Rectal smooth muscle tissue (tissue), 1 donor: Measurements from ENCODE around the gene DLG2.

Experiments
- H3K27ac ChIP-seq: one replicate; pipeline ENCODE4 v1.7.0; 2013; ENCODE audit warnings: low read depth, low read length, inconsistent platforms
- H3K27me3 ChIP-seq: one replicate; pipeline ENCODE4 v1.7.0; 2013; ENCODE audit warnings: low read length; ENCODE audit not compliant: control insufficient read depth, insufficient read depth
- H3K36me3 ChIP-seq: one replicate; pipeline ENCODE4 v1.7.0; 2013; ENCODE audit warnings: low read length; ENCODE audit not compliant: control insufficient read depth, insufficient read depth
- H3K4me1 ChIP-seq: one replicate; pipeline ENCODE4 v1.7.0; 2013; ENCODE audit warnings: low read length; ENCODE audit not compliant: control insufficient read depth, insufficient read depth
- H3K4me3 ChIP-seq: one replicate; pipeline ENCODE4 v1.7.0; 2013; ENCODE audit warnings: low read length
- H3K9ac ChIP-seq: one replicate; pipeline ENCODE4 v1.7.0; 2013; ENCODE audit warnings: low read length

The DLG2 gene

DNA sequence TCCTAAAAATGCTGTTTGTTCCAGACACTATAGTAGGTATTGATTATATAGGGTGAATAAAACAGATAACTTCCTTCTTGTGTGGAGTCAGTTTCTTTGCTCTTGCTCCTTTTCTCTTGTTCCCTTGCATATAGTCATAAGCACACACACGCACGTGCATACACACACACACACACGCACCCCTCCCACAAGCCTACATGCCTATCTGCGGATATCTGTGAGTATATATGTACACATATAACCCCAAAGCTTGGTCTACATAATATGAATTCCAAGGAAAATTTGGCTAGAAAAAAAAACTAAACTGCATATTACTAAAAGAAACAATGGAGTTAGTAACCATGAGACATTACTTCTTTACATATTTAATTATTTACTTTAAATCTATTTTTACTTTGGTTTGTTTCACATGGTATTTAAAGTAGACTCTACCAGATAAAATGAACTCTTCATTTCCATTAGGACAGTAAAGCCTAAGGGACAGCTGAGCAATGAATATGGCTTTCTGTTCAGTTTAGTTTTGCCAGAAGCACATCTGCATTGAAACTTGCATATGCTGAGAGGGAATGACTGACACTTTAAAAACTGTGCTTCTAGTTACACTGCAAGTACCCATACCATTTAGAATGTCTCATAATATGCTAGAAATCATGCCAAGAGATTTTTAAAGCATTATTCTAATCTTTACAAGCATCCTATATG is 676.4 kb downstream of the DLG2 start:
- Histone ChIP-seq H3K9ac (no peak overlapping the region), H3K4me1 (no peaks in the 10 kb centered on the region), H3K4me3 (no peak overlapping the region), H3K36me3 (no peaks in the 10 kb centered on the region), H3K27me3 (no peaks in the 10 kb centered on the region), H3K27ac (no peak overlapping the region)

DNA sequence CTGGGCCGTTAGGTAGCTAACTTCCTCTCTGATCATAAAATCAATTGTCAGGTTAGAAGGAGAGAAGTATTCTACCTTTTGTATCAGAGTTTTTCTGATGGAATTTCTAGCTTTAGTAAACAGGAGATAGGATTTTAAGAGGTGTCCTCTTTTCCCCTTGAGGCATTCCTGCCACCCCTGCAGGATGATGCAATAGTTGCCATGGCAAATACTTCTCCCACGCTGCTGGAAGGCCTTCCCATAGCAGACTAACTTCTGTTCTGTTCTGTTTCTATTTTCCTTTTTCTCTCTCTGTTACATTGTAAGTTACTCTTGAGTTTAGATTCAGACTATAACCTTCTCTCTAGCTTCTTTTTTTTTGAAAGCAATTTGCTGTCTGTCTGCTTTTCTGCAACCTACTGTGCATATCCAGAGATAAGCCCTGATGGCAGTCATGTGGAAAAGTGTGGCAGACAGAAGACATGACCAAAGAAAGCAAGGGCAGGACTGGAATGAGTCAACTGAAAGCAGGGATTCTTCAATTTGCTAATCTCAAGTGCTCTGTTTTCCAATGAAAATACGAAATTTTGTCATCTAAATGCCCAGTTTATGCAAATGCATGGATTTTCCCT is 679.1 kb downstream of the DLG2 start:
- Histone ChIP-seq H3K36me3 (no peaks in the 10 kb centered on the region), H3K4me1 (no peaks in the 10 kb centered on the region), H3K27ac (no peak overlapping the region), H3K9ac (no peak overlapping the region), H3K4me3 (no peak overlapping the region), H3K27me3 (no peaks in the 10 kb centered on the region)

DNA sequence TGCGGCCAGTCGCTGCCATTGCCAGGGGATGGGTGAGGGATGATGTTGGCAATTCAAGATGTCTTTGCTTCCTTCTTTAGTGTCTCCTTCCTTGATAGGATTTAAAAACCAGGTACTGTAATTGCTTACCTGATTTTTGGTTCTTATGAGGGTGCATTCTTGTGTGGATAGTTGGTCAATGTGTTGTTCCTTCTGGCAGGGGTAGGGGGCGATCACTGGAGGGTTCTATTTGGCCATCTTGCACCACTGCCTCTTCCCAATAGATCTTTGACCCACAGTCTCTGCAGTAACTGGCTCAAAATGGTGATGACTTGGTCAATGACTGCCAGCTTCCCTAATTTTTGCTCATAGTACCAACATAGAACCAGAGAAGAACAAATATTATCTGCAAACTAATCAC is 680.1 kb downstream of the DLG2 start:
- no peaks in the 10 kb centered on the region for H3K27me3 ChIP-seq
- H3K36me3 ChIP-seq = no peaks in the 10 kb centered on the region
- no peak overlapping the region for H3K9ac ChIP-seq
- no peaks in the 10 kb centered on the region for H3K4me1 ChIP-seq
- H3K27ac ChIP-seq = no peak overlapping the region
- H3K4me3 ChIP-seq = no peak overlapping the region

DNA sequence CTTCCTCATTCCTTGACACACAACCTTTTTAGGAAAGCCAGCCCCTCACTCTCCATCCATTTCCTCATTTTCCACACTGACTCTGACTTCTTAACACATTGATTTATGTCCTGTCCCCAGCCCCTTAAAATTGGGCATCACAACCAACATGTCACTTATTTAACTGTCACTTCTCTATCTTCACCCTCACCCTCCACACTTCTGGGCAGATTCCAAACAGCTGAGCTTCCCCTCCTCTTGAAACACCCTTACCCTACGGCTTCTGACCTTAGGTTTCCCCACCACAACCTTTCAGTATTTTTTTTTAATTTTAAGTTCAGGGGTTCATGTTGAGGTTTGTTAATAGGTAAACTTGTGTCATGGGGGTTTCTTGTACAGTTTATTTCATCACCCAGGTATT is 696.3 kb downstream of the DLG2 start:
- no peak overlapping the region for H3K27ac ChIP-seq
- no peak overlapping the region for H3K4me3 ChIP-seq
- no peaks in the 10 kb centered on the region for H3K36me3 ChIP-seq
- no peaks in the 10 kb centered on the region for H3K27me3 ChIP-seq
- no peaks in the 10 kb centered on the region for H3K4me1 ChIP-seq
- no peak overlapping the region for H3K9ac ChIP-seq

DNA sequence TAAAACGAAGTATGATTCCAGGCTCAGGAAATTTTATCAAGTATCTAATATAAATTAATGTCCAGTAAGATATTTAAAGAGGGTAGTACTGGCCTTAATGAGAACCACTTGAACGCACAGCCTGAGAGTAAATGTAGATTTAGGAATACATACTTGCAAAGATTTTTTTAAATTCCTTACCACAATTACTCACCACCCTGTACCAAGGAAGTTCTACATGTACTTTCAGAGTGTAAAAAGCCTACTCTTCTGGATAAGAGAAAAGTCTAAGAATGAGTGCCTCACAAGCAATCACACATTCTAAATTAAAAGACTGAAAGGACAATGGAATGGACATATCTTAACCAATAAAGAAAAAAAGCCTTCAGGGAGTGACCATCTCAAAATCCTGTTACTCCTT is 697.4 kb downstream of the DLG2 start:
- Histone ChIP-seq H3K27ac (no peak overlapping the region), H3K4me1 (no peaks in the 10 kb centered on the region), H3K9ac (no peak overlapping the region), H3K4me3 (no peak overlapping the region), H3K36me3 (no peaks in the 10 kb centered on the region), H3K27me3 (no peaks in the 10 kb centered on the region)

DNA sequence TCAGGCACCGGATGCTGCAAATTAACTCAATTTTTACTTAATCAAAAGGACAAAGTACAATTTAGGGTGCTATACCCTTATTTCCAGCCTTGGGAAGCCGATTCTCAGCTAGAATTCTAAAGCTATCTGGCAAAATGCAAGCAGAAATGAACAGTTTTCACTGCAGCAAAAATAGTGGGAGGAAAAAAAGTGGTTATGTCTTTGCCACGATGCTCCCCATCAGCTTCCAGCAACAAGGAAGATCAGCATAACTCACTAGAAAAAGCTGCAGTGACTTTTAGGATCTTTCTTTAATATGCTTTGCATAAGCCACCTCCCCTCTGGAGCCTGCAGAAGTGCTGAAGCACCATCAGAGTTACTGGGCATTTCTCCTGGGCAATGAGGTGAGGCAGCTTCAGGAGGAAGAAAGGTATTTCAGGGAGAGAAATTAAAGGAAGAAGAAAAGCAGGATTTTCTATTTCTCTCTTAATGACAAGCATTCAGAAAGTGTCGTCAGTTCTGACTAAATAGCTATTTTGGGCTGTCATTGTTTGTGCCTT is 702.9 kb downstream of the DLG2 start:
- Histone ChIP-seq H3K27me3 (no peaks in the 10 kb centered on the region), H3K27ac (no peak overlapping the region), H3K9ac (no peak overlapping the region), H3K36me3 (no peaks in the 10 kb centered on the region), H3K4me1 (no peaks in the 10 kb centered on the region), H3K4me3 (no peak overlapping the region)

DNA sequence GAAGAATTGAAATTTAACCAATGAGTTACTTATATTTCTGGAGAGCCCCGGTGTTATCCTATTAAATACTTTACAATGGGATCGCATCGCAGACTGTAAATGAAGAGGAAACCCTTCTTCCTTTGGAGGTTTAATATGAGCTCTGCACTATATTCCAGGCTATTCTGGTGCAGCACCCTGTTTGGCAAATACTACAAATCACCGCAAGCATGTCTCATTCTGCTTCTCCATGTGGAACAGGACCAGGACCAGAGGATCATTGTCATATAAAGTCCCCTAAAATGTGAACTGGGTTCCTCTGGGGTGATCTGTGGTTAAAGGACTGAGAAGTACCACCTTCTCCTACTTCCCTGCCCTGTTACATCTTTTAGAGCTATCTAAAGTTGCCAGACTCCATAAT is 703.7 kb downstream of the DLG2 start:
- Histone ChIP-seq H3K4me3 (no peak overlapping the region), H3K27ac (no peak overlapping the region), H3K36me3 (no peaks in the 10 kb centered on the region), H3K27me3 (no peaks in the 10 kb centered on the region), H3K9ac (no peak overlapping the region), H3K4me1 (no peaks in the 10 kb centered on the region)

DNA sequence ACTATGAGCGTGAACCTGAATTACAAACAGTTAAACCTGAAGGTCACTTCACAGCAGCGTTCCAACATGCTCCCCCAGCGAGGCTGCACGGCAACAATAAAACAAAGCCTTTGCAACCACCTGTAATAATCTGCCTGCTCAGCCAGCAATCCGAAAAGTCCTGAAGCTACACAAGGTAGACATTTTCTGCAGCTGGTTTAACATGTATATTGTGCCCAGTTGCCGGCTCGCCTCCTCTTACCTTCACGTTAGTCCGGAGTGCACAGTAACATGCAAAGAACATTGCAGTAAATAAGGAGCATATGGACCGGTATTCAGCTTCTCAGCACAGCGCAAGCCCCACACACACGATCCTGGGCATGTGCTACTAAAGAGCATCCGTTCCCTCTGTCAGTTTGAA is 704.3 kb downstream of the DLG2 start:
- no peaks in the 10 kb centered on the region for H3K4me1 ChIP-seq
- H3K36me3 ChIP-seq = no peaks in the 10 kb centered on the region
- no peak overlapping the region for H3K9ac ChIP-seq
- no peak overlapping the region for H3K27ac ChIP-seq
- no peaks in the 10 kb centered on the region for H3K27me3 ChIP-seq
- H3K4me3 ChIP-seq = peak overlapping the region; percentile 10

DNA sequence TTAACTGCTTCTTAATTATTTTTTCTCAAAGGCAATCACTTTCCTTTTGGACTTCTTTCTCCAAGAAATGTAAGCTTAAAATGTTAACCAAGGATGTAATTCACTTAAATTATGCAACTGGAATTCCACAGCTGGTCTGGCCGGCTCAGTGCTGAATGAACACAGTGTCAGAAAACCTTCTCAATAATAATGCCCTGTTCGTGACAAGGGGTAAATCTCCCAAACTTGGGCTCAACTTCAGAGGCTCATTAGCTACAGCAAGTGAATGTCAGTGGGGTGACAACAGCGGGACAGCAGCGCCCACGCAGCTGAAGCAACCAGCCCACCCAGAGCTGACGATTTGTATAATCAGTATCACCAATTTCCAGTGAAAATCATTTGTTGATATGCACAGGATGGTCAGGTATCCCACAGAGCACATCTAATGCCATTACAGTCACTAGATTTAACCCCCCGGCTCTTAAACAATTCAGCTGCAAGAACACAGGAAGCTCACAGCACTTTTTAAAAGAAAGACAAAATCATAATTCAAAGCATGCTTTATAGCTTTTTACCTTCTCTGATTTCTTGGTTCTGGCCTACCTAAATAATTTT is 704.8 kb downstream of the DLG2 start:
- no peak overlapping the region for H3K4me3 ChIP-seq
- no peak overlapping the region for H3K9ac ChIP-seq
- H3K36me3 ChIP-seq = no peaks in the 10 kb centered on the region
- H3K27me3 ChIP-seq = no peaks in the 10 kb centered on the region
- H3K4me1 ChIP-seq = no peaks in the 10 kb centered on the region
- no peak overlapping the region for H3K27ac ChIP-seq

DNA sequence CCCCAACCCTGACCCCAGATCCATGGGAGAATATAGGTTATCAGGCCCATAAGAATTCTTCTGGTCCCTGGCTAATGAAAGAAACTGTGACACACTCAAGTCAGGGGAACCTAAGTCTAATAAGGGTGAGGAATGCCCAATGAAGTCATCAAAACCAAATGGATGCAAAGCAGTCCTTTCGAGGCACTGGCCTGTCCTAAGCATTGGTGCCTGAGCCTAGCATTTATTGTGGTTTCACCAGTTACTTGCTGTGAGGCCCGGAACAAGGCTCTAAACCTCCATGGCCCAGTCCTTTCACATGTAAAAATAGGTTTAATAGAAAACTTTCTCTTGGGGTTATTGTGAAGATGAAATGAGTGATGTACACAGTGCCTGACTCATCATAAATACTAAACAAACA is 712.6 kb downstream of the DLG2 start:
- H3K27ac ChIP-seq = no peak overlapping the region

DNA sequence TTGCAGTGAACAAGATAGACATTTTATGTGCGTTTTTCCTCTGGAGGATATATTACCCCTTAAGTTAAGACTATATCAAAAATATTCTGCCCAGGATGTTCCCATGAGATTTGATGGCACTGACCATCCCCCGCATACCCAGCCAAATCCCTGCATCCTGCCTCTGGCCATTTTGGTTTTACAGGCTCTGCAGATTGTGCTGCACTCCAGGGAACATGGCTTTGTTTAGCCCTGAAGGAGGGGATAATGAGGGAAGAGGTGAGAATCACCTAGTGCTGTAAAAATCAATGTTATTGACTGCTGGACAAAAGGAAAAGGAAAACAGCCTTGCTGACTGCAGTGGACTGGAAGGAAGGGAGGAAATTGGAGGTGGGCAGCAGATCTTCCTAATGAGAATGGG is 717.4 kb downstream of the DLG2 start:
- Histone ChIP-seq H3K36me3 (no peaks in the 10 kb centered on the region), H3K9ac (no peak overlapping the region), H3K27ac (no peak overlapping the region), H3K27me3 (no peaks in the 10 kb centered on the region), H3K4me3 (no peak overlapping the region), H3K4me1 (no peaks in the 10 kb centered on the region)

More for the DNA sequence above, 712.6 kb downstream of the DLG2 start:
- Histone ChIP-seq H3K9ac (no peak overlapping the region), H3K4me3 (no peak overlapping the region), H3K4me1 (no peaks in the 10 kb centered on the region), H3K36me3 (no peaks in the 10 kb centered on the region), H3K27me3 (no peaks in the 10 kb centered on the region)

DNA sequence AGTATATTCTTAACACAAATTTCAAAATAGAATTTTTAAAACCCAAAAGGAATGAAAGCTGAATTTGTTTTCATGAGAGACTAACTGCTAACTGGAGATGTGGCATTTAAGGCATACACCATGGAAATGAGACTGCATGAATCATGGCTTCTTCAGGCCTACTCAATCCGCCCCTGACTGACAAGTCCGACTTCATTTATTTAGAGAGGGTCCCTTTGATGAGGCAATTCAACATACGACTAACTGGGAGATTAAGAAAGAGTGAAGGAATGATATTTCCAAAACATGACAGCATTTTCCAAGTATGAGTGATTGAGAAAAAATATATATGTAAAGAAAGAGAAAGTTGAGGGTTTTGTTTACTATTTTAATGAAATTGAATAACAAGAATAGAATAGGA is 720.1 kb downstream of the DLG2 start:
- no peak overlapping the region for H3K4me3 ChIP-seq
- no peak overlapping the region for H3K27ac ChIP-seq
- H3K9ac ChIP-seq = no peak overlapping the region
- H3K27me3 ChIP-seq = no peaks in the 10 kb centered on the region
- no peaks in the 10 kb centered on the region for H3K36me3 ChIP-seq
- no peaks in the 10 kb centered on the region for H3K4me1 ChIP-seq

DNA sequence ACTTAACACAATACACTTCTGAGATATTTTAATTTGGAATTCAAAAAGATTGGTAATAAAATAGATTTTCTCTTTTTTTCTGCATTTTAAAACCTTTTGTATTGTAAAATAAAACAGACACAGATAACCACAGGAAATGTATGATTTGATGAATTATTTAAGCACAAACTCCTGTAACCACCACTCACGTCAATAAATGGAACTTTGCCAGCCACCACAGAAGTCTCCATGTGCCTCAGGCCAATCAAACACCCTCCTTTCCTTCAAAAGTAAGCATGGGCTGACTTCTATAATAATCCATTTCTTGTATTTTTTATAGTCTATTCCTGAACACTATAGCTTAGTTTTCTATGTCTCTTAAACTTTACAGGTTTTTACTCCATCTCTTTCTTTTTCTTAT is 721.7 kb downstream of the DLG2 start:
- Histone ChIP-seq H3K9ac (no peak overlapping the region), H3K27me3 (no peaks in the 10 kb centered on the region), H3K36me3 (no peaks in the 10 kb centered on the region), H3K4me1 (no peaks in the 10 kb centered on the region), H3K27ac (no peak overlapping the region), H3K4me3 (no peak overlapping the region)
